ENCODE results near the gene CHAF1B.

CHAF1B gene

GRCh38 chr21:36375994-36376393, 9.2 kb upstream of the CHAF1B start:
- no peaks in the 10 kb centered on the region for H4K20me1 ChIP-seq (ENCODE audit: insufficient read depth, low read length)
- H3K9me2 ChIP-seq (ENCODE audit: low read depth, low read length): no peaks in the 10 kb centered on the region
- no peaks in the 10 kb centered on the region for H3K4me1 ChIP-seq (ENCODE audit: insufficient read depth, low read length, severe bottlenecking)
- no peak overlapping the region for H3K4me2 ChIP-seq (ENCODE audit: low read length)
- no peak overlapping the region for H3K4me3 ChIP-seq (ENCODE audit: low read depth, low read length, poor library complexity, severe bottlenecking)
- peaks cover 68% of the 10 kb centered on the region for H3K36me3 ChIP-seq (ENCODE audit: insufficient read depth, low read length)
- no peaks in the 10 kb centered on the region for H3K9me3 ChIP-seq (ENCODE audit: low read length)
- no peak for TF ChIP-seq EZH2 (IDR thresholded peaks at IDR 0.05; ENCODE audit: borderline replicate concordance, low read length)
- TF ChIP-seq CTCF (IDR thresholded peaks at IDR 0.05; ENCODE audit: low read length): no peak
- H3K27me3 ChIP-seq (ENCODE audit: insufficient read depth, low read length): no peaks in the 10 kb centered on the region
- H3K9ac ChIP-seq (ENCODE audit: low read length): no peak overlapping the region
- no peak overlapping the region for H3K27ac ChIP-seq (ENCODE audit: low read depth, low read length, poor library complexity, severe bottlenecking)
- H3F3A ChIP-seq (ENCODE audit: insufficient read depth, low read length): no peaks in the 10 kb centered on the region
- no peak overlapping the region for H2AFZ ChIP-seq (ENCODE audit: low read length)
- no peaks in the 10 kb centered on the region for H3K79me2 ChIP-seq (ENCODE audit: insufficient read depth, low read length)

GRCh38 chr21:36377391-36377842, 7.8 kb upstream of the CHAF1B start:
- H3K4me1 ChIP-seq (ENCODE audit: insufficient read depth, low read length, severe bottlenecking): no peaks in the 10 kb centered on the region
- TF ChIP-seq EZH2 (IDR thresholded peaks at IDR 0.05; ENCODE audit: borderline replicate concordance, low read length): no peak
- no peak for TF ChIP-seq CTCF (IDR thresholded peaks at IDR 0.05; ENCODE audit: low read length)
- H2AFZ ChIP-seq (ENCODE audit: low read length): no peak overlapping the region
- H3K27ac ChIP-seq (ENCODE audit: low read depth, low read length, poor library complexity, severe bottlenecking): no peak overlapping the region
- H3F3A ChIP-seq (ENCODE audit: insufficient read depth, low read length): no peaks in the 10 kb centered on the region
- H3K79me2 ChIP-seq (ENCODE audit: insufficient read depth, low read length): no peaks in the 10 kb centered on the region
- no peaks in the 10 kb centered on the region for H4K20me1 ChIP-seq (ENCODE audit: insufficient read depth, low read length)
- H3K36me3 ChIP-seq (ENCODE audit: insufficient read depth, low read length): peaks cover 53% of the 10 kb centered on the region
- H3K27me3 ChIP-seq (ENCODE audit: insufficient read depth, low read length): no peaks in the 10 kb centered on the region
- H3K9ac ChIP-seq (ENCODE audit: low read length): no peak overlapping the region
- H3K9me3 ChIP-seq (ENCODE audit: low read length): no peaks in the 10 kb centered on the region
- no peak overlapping the region for H3K4me2 ChIP-seq (ENCODE audit: low read length)
- H3K4me3 ChIP-seq (ENCODE audit: low read depth, low read length, poor library complexity, severe bottlenecking): no peak overlapping the region
- H3K9me2 ChIP-seq (ENCODE audit: low read depth, low read length): no peaks in the 10 kb centered on the region

- no peak overlapping the region for H2AFZ ChIP-seq (ENCODE audit: low read length)
- no peak overlapping the region for H3K4me2 ChIP-seq (ENCODE audit: low read length)
- H3K79me2 ChIP-seq (ENCODE audit: insufficient read depth, low read length): no peaks in the 10 kb centered on the region
- no peak overlapping the region for H3K27ac ChIP-seq (ENCODE audit: low read depth, low read length, poor library complexity, severe bottlenecking)
- H3K36me3 ChIP-seq (ENCODE audit: insufficient read depth, low read length): peaks cover 37% of the 10 kb centered on the region
- no peaks in the 10 kb centered on the region for H3K9me2 ChIP-seq (ENCODE audit: low read depth, low read length)
- H3F3A ChIP-seq (ENCODE audit: insufficient read depth, low read length): no peaks in the 10 kb centered on the region
- H4K20me1 ChIP-seq (ENCODE audit: insufficient read depth, low read length): no peaks in the 10 kb centered on the region
- H3K9ac ChIP-seq (ENCODE audit: low read length): no peak overlapping the region
- TF ChIP-seq EZH2 (IDR thresholded peaks at IDR 0.05; ENCODE audit: borderline replicate concordance, low read length): no peak
- TF ChIP-seq CTCF (IDR thresholded peaks at IDR 0.05; ENCODE audit: low read length): no peak
- no peaks in the 10 kb centered on the region for H3K27me3 ChIP-seq (ENCODE audit: insufficient read depth, low read length)
- no peak overlapping the region for H3K4me3 ChIP-seq (ENCODE audit: low read depth, low read length, poor library complexity, severe bottlenecking)
- no peaks in the 10 kb centered on the region for H3K9me3 ChIP-seq (ENCODE audit: low read length)
- no peaks in the 10 kb centered on the region for H3K4me1 ChIP-seq (ENCODE audit: insufficient read depth, low read length, severe bottlenecking)
Observed at GRCh38 chr21:36379251-36379650, 5.9 kb upstream of the CHAF1B start.
